ENCODE measurements around the gene NAB1. TPM values are rescaled to one million over a fixed set of nuclear protein-coding genes. Genes with fewer than 3 reads are reported as not detected.

NAB1 gene
- total RNA-seq, 1 experiment from 2014 or later, result 36.9 TPM

DNA sequence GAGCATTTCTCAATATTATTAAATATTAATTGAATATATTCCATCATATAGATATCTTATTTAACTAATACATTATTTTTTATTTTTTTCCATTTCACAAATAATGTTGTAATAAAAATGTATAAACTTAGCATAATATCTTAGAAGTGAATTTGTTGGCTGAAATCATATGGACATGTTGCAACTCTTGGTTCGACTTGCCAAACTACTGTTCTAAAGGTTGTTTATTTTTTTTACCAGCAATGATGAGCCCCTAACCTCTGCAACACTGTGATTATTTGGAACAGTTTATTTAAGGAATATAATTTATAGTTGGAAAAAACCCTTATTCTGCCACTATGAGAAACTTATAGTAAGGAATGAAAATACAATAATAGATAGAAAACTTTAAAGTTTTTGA, 8.8 kb upstream of the NAB1 start:
- no peak overlapping the region for H2BK5ac ChIP-seq (ENCODE audit: insufficient read length, low read length)
- H3K23ac ChIP-seq (ENCODE audit: insufficient read length, low read depth, low read length), result no peak overlapping the region
- H3K9me3 ChIP-seq (ENCODE audit: control insufficient read depth, low read depth, low read length), result no peaks in the 10 kb centered on the region
- H3K27ac Mint-ChIP-seq, result no peak overlapping the region
- no peaks in the 10 kb centered on the region for H3K79me1 ChIP-seq (ENCODE audit: insufficient read depth, low read depth, low read length, poor library complexity, severe bottlenecking)
- no peaks in the 10 kb centered on the region for H3K9me3 Mint-ChIP-seq
- no peak overlapping the region for H2AFZ ChIP-seq (ENCODE audit: low read length)
- H3K56ac ChIP-seq (ENCODE audit: insufficient read length, low read depth, low read length), result no peak overlapping the region
- H3K4me2 ChIP-seq (ENCODE audit: insufficient read depth, insufficient read length, low read length), result no peak overlapping the region
- H3K4ac ChIP-seq (ENCODE audit: low read depth, low read length), result no peak overlapping the region
- H4K5ac ChIP-seq (ENCODE audit: insufficient read length, low read depth, low read length), result no peak overlapping the region
- H4K91ac ChIP-seq (ENCODE audit: insufficient read length, low read depth, low read length), result no peak overlapping the region
- no peak overlapping the region for H3K18ac ChIP-seq (ENCODE audit: insufficient read length, low read depth, low read length)
- H3K9ac ChIP-seq (ENCODE audit: extremely low read depth, insufficient read length, low read length), result no peak overlapping the region
- WGBS (ENCODE audit: extremely low coverage, insufficient read length, low lambda C conversion rate), result no CpG with 5 or more reads among the region's 1 CpG
- no peaks in the 10 kb centered on the region for H4K20me1 ChIP-seq (ENCODE audit: control insufficient read depth, insufficient read depth, insufficient read length)
- no peak overlapping the region for H3K14ac ChIP-seq (ENCODE audit: insufficient read depth, low read length)
- no peak overlapping the region for H2BK15ac ChIP-seq (ENCODE audit: low read depth, low read length)
- no peak overlapping the region for H3K4me3 Mint-ChIP-seq
- H3K36me3 Mint-ChIP-seq (ENCODE audit: insufficient read depth in 1 of 3, low read depth in 3 of 3), result no peaks in the 10 kb centered on the region
- no peak overlapping the region for H2BK120ac ChIP-seq (ENCODE audit: low read depth, low read length, poor library complexity, severe bottlenecking)
- no peaks in the 10 kb centered on the region for H3K27me3 ChIP-seq (ENCODE audit: insufficient read depth, low read length)
- H3K27ac ChIP-seq (ENCODE audit: insufficient read length, low read depth, low read length), result no peak overlapping the region
- H4K8ac ChIP-seq (replicated peaks; ENCODE audit: insufficient read length, low read depth, low read length), result no peak overlapping the region
- TF ChIP-seq CTCF (conservative IDR thresholded peaks at IDR 0.05), result no peak
- H3K27me3 Mint-ChIP-seq (ENCODE audit: low read depth), result no peaks in the 10 kb centered on the region
- no peaks in the 10 kb centered on the region for H3K79me2 ChIP-seq (ENCODE audit: insufficient read depth, low read length)
- H2BK20ac ChIP-seq (ENCODE audit: low read depth, low read length, poor library complexity, severe bottlenecking), result no peak overlapping the region
- H3K23me2 ChIP-seq (ENCODE audit: insufficient read length, low read depth, low read length, poor library complexity, severe bottlenecking), result no peaks in the 10 kb centered on the region
- H2BK12ac ChIP-seq (ENCODE audit: insufficient read length, low read depth, low read length), result no peak overlapping the region
- H3T11ph ChIP-seq (ENCODE audit: low read length), result no peak overlapping the region
- H3K4me1 Mint-ChIP-seq, result peaks cover 4 to 5% of the 10 kb centered on the region in 2 experiments; a peak in 2 of 4 replicates
- H3K4me1 ChIP-seq (ENCODE audit: insufficient read depth, low read length), result no peaks in the 10 kb centered on the region
- DNase-seq, result no peak
- no peak overlapping the region for H2AK5ac ChIP-seq (ENCODE audit: insufficient read length, low read length)
